Measurements from ENCODE around the gene MYOC.

The MYOC gene

DNA sequence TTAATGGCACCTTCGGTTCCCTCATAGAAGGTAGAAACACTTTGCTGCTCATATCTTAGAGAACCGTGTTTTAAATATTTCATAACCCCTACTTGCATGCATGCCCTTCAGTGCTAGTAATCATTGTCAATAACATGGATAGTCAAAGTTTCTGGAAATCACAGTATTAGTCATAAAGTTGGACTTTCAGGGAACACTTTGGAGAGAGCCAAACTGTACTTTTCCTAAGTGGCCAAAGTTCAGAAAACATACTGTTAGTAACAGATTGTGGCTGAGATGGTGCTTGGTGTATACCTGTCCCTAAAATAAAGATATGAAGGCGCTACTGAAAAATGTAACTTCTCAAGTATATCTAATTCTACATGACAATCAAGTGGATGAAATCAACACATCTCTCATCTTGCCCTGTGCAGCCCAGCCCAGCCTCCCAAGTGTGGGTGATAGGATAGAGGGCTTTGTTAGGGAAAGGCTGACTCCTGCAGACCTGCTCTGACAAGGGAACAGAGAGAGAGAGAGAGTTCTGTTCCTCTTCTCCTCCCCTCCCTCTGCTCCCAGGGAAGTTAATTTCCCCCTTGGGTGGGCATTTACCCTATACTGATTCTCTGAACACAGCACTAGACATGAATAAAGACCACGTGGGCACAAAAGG is 14.4 kb downstream of the MYOC start:
- no peak for DNase-seq (ENCODE audit: extremely low spot score)
- POLR2A ChIA-PET = no interaction called here
- TF ChIP-seq HDGF (IDR thresholded peaks at IDR 0.05; ENCODE audit: borderline replicate concordance) (no peak), TARDBP (IDR thresholded peaks at IDR 0.05) (no peak), L3MBTL2 (conservative IDR thresholded peaks at IDR 0.05) (no peak), CTBP1 (IDR thresholded peaks at IDR 0.05; ENCODE audit: borderline replicate concordance) (no peak), FOXK2 (IDR thresholded peaks at IDR 0.05) (no peak), ELF4 (IDR thresholded peaks at IDR 0.05) (no peak), ARNT (IDR thresholded peaks at IDR 0.05) (no peak), SUZ12 (IDR thresholded peaks at IDR 0.05) (no peak), ZNF384 (IDR thresholded peaks at IDR 0.05) (no peak), FOXA1 (IDR thresholded peaks at IDR 0.05) (no peak), BHLHE40 (IDR thresholded peaks at IDR 0.05; ENCODE audit: borderline replicate concordance) (no peak), NFRKB (IDR thresholded peaks at IDR 0.05) (no peak), SP1 (IDR thresholded peaks at IDR 0.05) (no peak)
- TF ChIP-seq, protein P1, sequence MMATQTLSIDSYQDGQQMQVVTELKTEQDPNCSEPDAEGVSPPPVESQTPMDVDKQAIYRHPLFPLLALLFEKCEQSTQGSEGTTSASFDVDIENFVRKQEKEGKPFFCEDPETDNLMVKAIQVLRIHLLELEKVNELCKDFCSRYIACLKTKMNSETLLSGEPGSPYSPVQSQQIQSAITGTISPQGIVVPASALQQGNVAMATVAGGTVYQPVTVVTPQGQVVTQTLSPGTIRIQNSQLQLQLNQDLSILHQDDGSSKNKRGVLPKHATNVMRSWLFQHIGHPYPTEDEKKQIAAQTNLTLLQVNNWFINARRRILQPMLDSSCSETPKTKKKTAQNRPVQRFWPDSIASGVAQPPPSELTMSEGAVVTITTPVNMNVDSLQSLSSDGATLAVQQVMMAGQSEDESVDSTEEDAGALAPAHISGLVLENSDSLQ (IDR thresholded peaks at IDR 0.05) = no peak
- CTCF ChIA-PET = no interaction called here

DNA sequence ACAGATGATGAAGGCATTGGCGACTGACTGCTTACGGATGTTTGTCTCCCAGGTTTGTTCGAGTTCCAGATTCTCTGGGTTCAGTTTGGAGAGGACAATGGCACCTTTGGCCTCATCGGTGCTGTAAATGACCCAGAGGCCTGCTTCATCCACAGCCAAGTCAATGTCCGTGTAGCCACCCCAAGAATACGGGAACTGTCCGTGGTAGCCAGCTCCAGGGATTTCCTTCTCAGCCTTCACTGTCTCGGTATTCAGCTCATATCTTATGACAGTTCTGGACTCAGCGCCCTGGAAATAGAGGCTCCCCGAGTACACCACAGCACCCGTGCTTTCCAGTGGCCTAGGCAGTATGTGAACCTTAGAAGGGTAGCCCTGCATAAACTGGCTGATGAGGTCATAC is 16.3 kb downstream of the MYOC start:
- ChIA-PET CTCF (interaction anchor here (1.4 kb wide), 1 partner anchor 9 kb away, joined by 3 read pairs; no protein-coding TSS in a partner anchor), POLR2A (no interaction called here)
- DNase-seq (ENCODE audit: extremely low spot score) = no peak
- TF ChIP-seq ARNT (IDR thresholded peaks at IDR 0.05) = no peak
- no peak for TF ChIP-seq SP1 (IDR thresholded peaks at IDR 0.05)

DNA sequence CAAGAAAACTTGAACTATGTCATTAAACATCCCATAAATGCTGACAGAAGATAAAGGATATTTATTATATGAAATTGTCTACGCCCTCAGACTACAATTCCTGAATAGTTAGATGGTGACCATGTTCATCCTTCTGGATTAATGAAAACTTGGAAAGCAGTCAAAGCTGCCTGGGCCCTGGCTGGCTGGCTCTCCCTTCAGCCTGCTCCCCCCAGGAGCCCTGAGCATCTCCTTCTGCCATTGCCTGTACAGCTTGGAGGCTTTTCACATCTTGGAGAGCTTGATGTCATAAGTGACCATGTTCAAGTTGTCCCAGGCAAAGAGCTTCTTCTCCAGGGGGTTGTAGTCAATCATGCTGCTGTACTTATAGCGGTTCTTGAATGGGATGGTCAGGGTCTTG is 16.8 kb downstream of the MYOC start:
- DNase-seq (ENCODE audit: extremely low spot score) = no peak
- ChIA-PET POLR2A (no interaction called here), CTCF (interaction anchor here (1.4 kb wide), 1 partner anchor 9 kb away, joined by 3 read pairs; no protein-coding TSS in a partner anchor)
- no peak for TF ChIP-seq FOXA1 (IDR thresholded peaks at IDR 0.05)
- TF ChIP-seq HDGF (IDR thresholded peaks at IDR 0.05; ENCODE audit: borderline replicate concordance) = no peak
- TF ChIP-seq LEF1 (IDR thresholded peaks at IDR 0.05; ENCODE audit: borderline replicate concordance) = no peak
- TF ChIP-seq TARDBP (IDR thresholded peaks at IDR 0.05) = no peak
- no peak for TF ChIP-seq FOXM1 (IDR thresholded peaks at IDR 0.05; ENCODE audit: borderline replicate concordance)
- TF ChIP-seq NFRKB (IDR thresholded peaks at IDR 0.05) = no peak
- TF ChIP-seq CTBP1 (IDR thresholded peaks at IDR 0.05; ENCODE audit: borderline replicate concordance) = no peak
- no peak for TF ChIP-seq SUZ12 (IDR thresholded peaks at IDR 0.05)
- no peak for TF ChIP-seq L3MBTL2 (conservative IDR thresholded peaks at IDR 0.05)
- TF ChIP-seq ZNF384 (IDR thresholded peaks at IDR 0.05) = no peak
- no peak for TF ChIP-seq ARNT (IDR thresholded peaks at IDR 0.05)
- TF ChIP-seq SP1 (IDR thresholded peaks at IDR 0.05) = no peak
- no peak for TF ChIP-seq BHLHE40 (IDR thresholded peaks at IDR 0.05; ENCODE audit: borderline replicate concordance)
- TF ChIP-seq, protein P1 (IDR thresholded peaks at IDR 0.05) = no peak
- no peak for TF ChIP-seq ELF4 (IDR thresholded peaks at IDR 0.05)
- no peak for TF ChIP-seq FOXK2 (IDR thresholded peaks at IDR 0.05)

DNA sequence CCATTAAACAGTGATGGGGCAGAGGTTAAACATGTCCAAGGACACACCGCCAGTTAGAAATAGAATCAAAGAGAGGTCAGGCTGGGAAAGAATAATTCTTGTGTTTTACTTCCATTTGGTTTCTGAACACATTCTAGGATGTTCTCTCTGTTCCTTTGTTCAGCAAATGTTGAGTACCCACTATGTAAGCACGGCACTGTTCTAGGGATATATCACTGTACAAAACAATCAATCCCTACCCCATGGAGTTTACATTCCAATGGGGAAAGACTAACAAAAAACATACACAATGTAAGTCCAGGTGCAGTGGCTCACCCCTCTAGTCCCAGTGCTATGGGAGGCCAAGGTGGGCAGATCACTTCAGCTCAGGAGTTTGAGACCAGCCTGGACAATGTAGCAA is 24.3 kb downstream of the MYOC start:
- TF ChIP-seq LEF1 (IDR thresholded peaks at IDR 0.05; ENCODE audit: borderline replicate concordance) (no peak), FOXA1 (IDR thresholded peaks at IDR 0.05) (no peak), FOXK2 (IDR thresholded peaks at IDR 0.05) (no peak), NFRKB (IDR thresholded peaks at IDR 0.05) (no peak), ZNF384 (IDR thresholded peaks at IDR 0.05) (no peak), L3MBTL2 (conservative IDR thresholded peaks at IDR 0.05) (no peak), SP1 (IDR thresholded peaks at IDR 0.05) (no peak), TARDBP (IDR thresholded peaks at IDR 0.05) (no peak), ARNT (IDR thresholded peaks at IDR 0.05) (no peak), BHLHE40 (IDR thresholded peaks at IDR 0.05; ENCODE audit: borderline replicate concordance) (no peak), CTBP1 (IDR thresholded peaks at IDR 0.05; ENCODE audit: borderline replicate concordance) (no peak), ELF4 (IDR thresholded peaks at IDR 0.05) (no peak), HDGF (IDR thresholded peaks at IDR 0.05; ENCODE audit: borderline replicate concordance) (no peak), FOXM1 (IDR thresholded peaks at IDR 0.05; ENCODE audit: borderline replicate concordance) (no peak)
- TF ChIP-seq, protein P1 (IDR thresholded peaks at IDR 0.05) = no peak
- ChIA-PET CTCF (no interaction called here), POLR2A (no interaction called here)
- no peak for DNase-seq (ENCODE audit: extremely low spot score)

DNA sequence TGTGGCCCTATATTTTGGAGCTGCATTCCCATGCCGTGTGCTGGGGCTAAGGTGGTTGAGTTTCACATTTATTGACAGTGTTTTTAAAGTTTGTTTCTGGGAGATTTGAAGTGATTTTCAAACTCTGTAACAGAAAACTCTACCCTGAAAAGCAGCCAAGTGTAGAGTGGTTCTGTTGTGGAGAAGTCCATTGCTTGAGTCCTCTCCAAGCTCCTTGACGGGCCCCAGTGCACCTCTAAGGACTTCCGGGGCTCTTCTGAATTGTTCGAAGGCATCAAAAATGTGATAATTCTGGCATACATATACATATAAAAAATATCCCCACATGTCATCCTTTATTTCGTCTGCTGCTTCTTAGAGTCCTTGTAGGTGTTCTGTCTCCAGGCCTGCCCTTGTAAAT is 25.5 kb downstream of the MYOC start:
- CTCF ChIA-PET = interaction anchor here (0.5 kb wide), 1 partner anchor 49 kb away, joined by 4 read pairs; no protein-coding TSS in a partner anchor
- TF ChIP-seq ARNT (IDR thresholded peaks at IDR 0.05) (no peak), HDGF (IDR thresholded peaks at IDR 0.05; ENCODE audit: borderline replicate concordance) (no peak), L3MBTL2 (conservative IDR thresholded peaks at IDR 0.05) (no peak), FOXA1 (IDR thresholded peaks at IDR 0.05) (no peak), ELF4 (IDR thresholded peaks at IDR 0.05) (no peak), ZNF384 (IDR thresholded peaks at IDR 0.05) (no peak), FOXM1 (IDR thresholded peaks at IDR 0.05; ENCODE audit: borderline replicate concordance) (no peak), SUZ12 (IDR thresholded peaks at IDR 0.05) (no peak), LEF1 (IDR thresholded peaks at IDR 0.05; ENCODE audit: borderline replicate concordance) (no peak), BHLHE40 (IDR thresholded peaks at IDR 0.05; ENCODE audit: borderline replicate concordance) (no peak), FOXK2 (IDR thresholded peaks at IDR 0.05) (no peak), SP1 (IDR thresholded peaks at IDR 0.05) (no peak)
- TF ChIP-seq, protein P1 (IDR thresholded peaks at IDR 0.05) = no peak
- no peak for DNase-seq (ENCODE audit: extremely low spot score)
- POLR2A ChIA-PET = no interaction called here
